Inflammatory macrophage treated with lipopolysaccharide for 1 hour (primary cell): ENCODE measurements around the gene TMEM252.
A peak's percentile ranks its signal among the peaks of the same experiment; 100 is the strongest.

Experiments
- DNase-seq, 2 donors: peaks; one replicate each; pipeline ENCODE4 v3.0.0-alpha.2; 2020 to 2022

The TMEM252 gene

DNA sequence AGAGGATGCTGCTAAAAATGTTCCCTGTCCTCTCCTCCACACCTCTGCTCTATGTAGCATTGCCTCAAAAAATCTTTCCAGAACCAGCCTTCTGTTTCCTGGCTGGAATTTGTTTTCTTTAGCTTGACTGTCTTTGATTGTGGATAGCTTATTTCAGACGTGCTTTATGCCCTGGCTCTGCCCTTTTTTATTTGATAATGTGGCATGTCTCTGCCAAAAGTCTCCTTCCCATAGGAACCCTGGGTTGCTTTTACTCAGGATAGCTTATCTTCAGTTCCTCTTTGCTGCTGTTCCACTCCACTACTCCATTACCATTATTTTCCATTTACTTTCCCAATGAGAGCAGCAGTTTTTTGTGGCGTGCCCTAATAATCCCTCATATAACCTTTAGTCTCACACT lies 885 bp upstream of the TMEM252 start:
- no peak for DNase-seq

- DNase-seq, result no peak
These were observed 2.5 kb downstream of the TMEM252 start for GRCh38 chr9:68538200-68538599.

DNA sequence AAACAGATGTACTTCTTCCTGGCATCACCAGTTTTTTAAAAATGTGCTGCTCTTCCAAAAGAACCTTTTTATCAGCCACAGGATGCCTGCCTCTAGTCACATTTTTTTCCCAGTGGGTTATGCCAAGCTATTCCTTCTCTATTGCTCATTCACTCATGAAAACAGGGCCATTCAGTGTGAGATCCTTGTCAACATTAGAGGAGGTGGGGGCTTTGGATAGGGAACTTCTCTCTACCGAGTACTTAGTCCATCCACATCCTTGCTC lies 3.1 kb downstream of the TMEM252 start:
- no peak for DNase-seq

- no peak for DNase-seq
These were observed 3.6 kb downstream of the TMEM252 start for GRCh38 chr9:68536876-68537615.

GRCh38 chr9:68533678-68534077 lies 7.0 kb downstream of the TMEM252 start:
- no peak for DNase-seq

DNA sequence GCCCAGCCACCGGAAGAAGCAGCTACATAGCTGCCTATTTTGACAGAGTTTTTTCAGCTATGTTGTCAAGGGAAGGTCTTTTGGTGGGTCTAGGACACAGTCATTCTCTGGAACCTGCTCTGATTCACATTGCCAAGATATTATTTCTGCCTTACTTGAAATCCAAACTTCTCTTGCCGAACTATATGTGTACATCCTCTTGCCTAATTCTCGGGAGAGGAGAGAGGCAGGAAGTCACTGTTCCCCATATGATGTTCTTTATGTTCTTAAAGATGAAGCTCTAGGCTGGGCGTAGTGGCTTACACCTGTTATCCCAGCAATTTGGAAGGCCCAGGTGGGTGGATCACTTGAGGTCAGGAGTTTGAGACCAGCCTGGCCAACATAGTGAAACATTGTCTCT lies 8.6 kb downstream of the TMEM252 start:
- peak in 1 of 2 donors; percentile 19 for DNase-seq

GRCh38 chr9:68530618-68531017 lies 10.1 kb downstream of the TMEM252 start:
- peak in 1 of 2 donors; percentile 52 for DNase-seq

- DNase-seq, result no peak
These were observed 17.2 kb downstream of the TMEM252 start for GRCh38 chr9:68523367-68523936.

- DNase-seq, result no peak
These were observed 17.7 kb downstream of the TMEM252 start for GRCh38 chr9:68522954-68523353.

DNA sequence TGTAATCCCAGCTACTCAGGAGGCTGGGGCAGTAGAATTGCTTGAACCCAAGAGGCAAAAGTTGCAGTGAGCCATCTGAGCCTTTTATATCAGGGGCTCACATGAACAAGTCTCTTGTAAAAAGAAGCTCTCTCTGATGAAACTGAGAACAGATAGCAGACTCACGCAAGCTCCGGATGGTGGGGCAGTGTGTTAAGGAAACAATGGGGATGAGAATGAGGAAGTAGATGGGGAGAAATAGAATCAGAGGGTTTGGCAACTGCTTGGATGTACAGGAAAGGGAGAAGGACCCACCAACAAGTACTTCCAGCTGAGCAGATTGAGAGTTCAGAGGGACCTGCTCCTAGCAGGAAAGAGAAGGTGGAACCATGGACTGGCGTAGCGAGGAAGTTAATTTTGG lies 18.6 kb downstream of the TMEM252 start:
- peak; percentile 59 to 62 for DNase-seq

- DNase-seq, result peak in 1 of 2 donors; percentile 14
These were observed 25.2 kb downstream of the TMEM252 start for GRCh38 chr9:68515326-68516017.

- DNase-seq, result no peak
These were observed 26.7 kb downstream of the TMEM252 start for GRCh38 chr9:68513981-68514380.

DNA sequence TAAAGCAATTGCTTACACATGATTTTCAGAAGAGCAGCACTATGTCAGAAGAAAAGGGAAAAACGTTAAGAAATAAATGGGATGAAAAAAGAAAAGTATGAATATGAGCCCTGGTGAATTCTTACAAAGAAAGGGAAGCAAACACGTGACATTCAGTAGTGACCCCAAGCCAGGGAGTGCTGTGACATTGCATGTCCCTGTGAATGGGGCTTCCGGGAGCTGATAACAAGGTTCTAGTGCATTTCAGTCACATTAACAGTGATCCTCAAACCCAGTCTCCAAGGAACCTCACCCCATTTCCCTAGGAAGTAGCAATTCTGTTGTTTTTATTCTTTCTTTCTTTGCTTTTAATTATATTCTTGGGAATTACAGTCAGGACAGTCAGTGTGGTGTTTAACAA lies 27.3 kb downstream of the TMEM252 start:
- DNase-seq, result no peak

DNA sequence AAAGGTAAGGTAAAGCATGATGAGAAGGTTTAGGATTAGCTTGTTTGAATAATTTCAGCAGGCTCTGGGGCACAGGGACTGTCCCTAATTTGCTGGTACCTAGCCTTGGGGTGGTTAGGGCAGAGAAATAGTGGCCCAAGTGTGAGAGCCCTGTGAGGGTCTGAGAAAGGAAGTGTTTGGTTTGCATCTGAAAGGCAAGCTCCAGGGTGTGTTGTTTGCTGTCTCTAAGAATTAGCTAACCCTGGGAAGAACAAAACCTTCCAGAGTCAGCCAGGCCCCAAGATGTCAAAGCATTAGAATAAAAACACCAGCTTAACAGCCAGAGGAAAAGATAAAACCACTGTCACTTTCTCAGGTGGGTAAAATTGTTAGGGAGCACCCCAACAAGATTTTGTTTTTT lies 31.0 kb downstream of the TMEM252 start:
- no peak for DNase-seq

GRCh38 chr9:68508547-68508946 lies 32.1 kb downstream of the TMEM252 start:
- no peak for DNase-seq

DNA sequence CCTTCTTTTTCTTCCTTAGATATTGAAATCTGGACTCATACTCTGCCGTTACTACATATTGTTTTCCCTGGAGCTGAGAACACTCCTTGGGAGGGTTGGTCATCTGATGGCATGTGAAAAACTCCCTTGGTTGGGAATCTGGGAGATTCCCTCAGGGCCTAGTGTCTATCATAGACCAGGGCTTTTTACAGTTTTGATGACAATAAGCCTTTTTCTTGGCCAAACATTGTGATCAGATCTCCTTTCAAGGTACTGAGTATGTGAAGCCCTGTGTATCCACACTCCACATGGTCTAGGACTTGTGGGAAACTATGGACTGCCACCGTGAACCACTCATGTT lies 32.9 kb downstream of the TMEM252 start:
- no peak for DNase-seq

DNA sequence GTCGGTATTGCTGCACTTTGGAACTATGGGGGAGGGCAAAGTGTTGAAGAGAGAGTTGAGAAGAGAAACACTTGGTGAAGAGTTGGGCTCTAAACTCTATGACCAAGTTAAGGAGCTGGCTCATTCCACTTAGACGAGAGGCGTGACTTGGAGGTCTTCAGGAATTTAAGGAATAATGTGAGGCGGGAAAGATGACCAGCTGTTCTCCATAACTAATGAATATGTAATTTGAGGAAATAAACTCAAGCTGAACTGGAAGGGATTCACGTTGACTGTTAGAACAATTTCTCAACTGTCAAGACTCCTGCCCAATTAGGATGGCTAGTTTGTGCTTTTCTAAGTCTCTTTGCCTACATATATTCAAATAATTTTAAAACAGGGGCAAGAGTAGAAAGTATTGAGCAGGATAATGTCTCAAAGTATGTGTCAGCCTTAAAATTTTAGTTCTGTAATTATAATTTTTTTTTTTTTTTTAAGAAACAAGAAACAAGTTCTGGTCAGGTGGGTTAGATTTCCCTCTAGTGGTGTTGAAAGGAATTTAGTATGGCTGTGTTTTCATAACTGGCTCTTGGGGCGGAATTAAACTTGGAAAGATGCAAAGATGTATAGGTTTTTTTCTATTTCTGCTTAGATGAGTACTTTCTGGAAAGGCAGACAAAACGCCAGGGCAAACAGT lies 33.4 kb downstream of the TMEM252 start:
- DNase-seq, result peak in 1 of 2 donors; percentile 32

GRCh38 chr9:68506551-68506950 lies 34.1 kb downstream of the TMEM252 start:
- DNase-seq, result peak in 1 of 2 donors; percentile 11

GRCh38 chr9:68505681-68506409 lies 34.8 kb downstream of the TMEM252 start:
- DNase-seq, result peak; percentile 48 to 58

GRCh38 chr9:68502279-68502678 lies 38.4 kb downstream of the TMEM252 start:
- no peak for DNase-seq

GRCh38 chr9:68500457-68501381 lies 40.0 kb downstream of the TMEM252 start:
- DNase-seq, result peak in 1 of 2 donors; percentile 9

DNA sequence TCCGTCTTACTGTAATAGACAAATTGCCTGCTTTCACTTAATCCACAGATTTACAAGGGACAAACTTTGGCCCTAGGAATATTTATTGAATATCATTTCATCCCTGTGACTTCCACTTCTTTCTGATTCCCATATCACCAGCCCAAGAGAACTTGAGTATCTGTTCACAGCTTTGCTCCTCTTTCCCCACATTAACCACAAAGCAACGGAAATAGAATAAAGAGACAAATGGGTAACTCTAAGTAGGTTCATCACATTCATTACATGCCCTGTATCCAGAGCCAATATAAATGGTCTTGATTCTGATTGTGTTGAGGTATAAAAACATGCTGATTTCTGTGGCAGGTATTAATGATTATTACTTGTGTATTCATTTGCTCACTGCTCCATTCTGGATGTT lies 41.9 kb downstream of the TMEM252 start:
- no peak for DNase-seq
